ENCODE results near the gene HAVCR1. TPM values are rescaled to one million over a fixed set of nuclear protein-coding genes. Genes with fewer than 3 reads are reported as not detected.

Gene HAVCR1
- total RNA-seq, 3 donors from 2014 or later = 2.6 to 24.1 (median 3.9) TPM

DNA sequence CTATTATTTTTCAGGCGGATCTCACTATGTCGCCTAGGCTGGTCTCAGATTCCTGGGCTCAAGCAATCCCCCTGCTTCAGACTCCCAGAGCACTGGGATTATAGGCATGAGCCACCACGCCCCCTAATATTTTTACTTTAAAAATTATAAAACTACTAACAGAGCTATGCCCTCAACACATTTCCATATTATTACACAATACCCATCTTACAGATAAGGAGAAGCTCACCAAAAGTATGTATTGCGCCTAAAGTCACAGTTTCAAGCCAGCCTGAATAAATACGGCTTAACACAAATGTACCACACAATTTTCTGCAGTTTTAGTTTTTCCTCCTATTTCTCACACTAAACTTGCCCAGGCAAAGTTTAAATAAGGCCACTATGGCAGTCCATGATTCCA lies 9.9 kb upstream of the HAVCR1 start:
- Histone ChIP-seq H3K9me3 (no peaks in the 10 kb centered on the region), H3K36me3 (ENCODE audit: low read depth) (no peaks in the 10 kb centered on the region), H3K4me3 (no peak overlapping the region), H3K4me1 (ENCODE audit: low read depth) (peaks cover 13% of the 10 kb centered on the region)
- DNase-seq = no peak
- TF ChIP-seq CTCF (IDR thresholded peaks at IDR 0.05) = no peak
- ATAC-seq = no peak
- intact Hi-C loops (cut with DNase I, micrococcal nuclease) = no loop called here

DNA sequence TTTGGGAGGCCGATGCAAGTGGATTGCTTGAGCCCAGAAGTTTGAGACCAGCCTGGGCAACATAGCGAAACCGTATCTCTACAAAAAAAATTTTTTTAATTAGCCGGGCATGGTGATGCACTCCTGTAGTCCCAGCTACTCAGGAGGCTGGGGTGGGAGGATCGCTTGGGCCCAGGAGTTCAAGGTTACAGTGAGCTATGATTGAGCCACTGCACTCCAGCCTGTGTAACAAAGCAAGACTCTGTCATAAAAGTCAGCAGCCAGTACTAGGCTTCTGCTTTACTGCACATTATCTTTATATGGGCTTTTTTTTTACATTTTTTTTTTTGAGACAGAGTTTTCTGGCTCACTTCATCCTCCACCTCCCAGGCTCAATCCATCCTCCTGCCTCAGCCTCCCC lies 9.4 kb upstream of the HAVCR1 start:
- Histone ChIP-seq H3K4me1 (ENCODE audit: low read depth) (peaks cover 13% of the 10 kb centered on the region), H3K4me3 (no peak overlapping the region), H3K36me3 (ENCODE audit: low read depth) (no peaks in the 10 kb centered on the region), H3K9me3 (no peaks in the 10 kb centered on the region)
- intact Hi-C loops (cut with DNase I, micrococcal nuclease) = no loop called here
- TF ChIP-seq CTCF (IDR thresholded peaks at IDR 0.05) = no peak
- no peak for DNase-seq
- no peak for ATAC-seq

DNA sequence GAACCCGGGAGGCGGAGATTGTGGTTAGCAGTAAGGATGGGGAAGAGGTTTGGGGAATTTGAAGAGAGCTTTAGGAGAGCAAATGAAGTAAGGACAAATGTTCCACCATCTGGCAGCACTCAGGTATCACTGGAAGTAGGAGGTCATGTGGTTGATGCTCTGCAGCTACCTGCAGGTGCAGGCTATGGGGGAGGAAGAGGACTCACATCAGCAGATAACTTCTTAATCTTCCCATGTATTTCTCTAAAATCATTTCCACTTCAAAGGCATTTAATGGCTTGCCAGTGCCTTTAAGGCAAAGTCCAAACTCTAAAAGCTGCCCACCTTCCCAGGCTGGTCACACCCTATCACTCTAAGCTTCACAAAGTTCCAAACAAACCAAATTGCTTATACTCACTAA lies 8.1 kb upstream of the HAVCR1 start:
- TF ChIP-seq CTCF (IDR thresholded peaks at IDR 0.05) = no peak
- intact Hi-C loops (cut with DNase I, micrococcal nuclease) = no loop called here
- no peak for DNase-seq
- H3K4me3 ChIP-seq = no peak overlapping the region
- no peaks in the 10 kb centered on the region for H3K9me3 ChIP-seq
- no peaks in the 10 kb centered on the region for H3K36me3 ChIP-seq (ENCODE audit: low read depth)
- ATAC-seq = peak; percentile 18
- H3K4me1 ChIP-seq (ENCODE audit: low read depth) = peaks cover 13% of the 10 kb centered on the region

DNA sequence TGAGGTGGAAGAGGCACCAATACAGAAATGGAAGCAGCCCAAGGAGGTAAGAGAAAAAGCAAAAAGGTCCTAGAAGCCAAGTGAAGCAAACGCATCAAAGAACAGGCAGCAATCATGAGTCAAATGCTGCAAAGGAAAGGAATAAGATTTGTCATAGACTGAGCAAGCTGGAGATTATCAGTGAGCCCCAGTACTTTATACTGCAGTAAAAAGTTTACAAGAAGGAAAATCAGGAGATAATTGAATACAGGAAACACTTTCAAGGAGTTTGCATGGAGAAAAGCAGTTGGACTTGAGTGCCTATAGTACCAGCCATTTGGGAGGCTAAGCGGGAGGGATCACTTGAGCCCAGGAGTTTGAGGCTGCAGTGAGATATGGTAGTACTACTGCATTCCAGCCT lies 7.2 kb upstream of the HAVCR1 start:
- no peaks in the 10 kb centered on the region for H3K36me3 ChIP-seq (ENCODE audit: low read depth)
- ATAC-seq (peak; percentile 66), DNase-seq (no peak)
- no peaks in the 10 kb centered on the region for H3K9me3 ChIP-seq
- H3K4me1 ChIP-seq (ENCODE audit: low read depth) = peaks cover 13% of the 10 kb centered on the region
- intact Hi-C loops (cut with DNase I, micrococcal nuclease) = no loop called here
- no peak for TF ChIP-seq CTCF (IDR thresholded peaks at IDR 0.05)
- H3K4me3 ChIP-seq = no peak overlapping the region

- peak; percentile 61 for ATAC-seq
- no peaks in the 10 kb centered on the region for H3K36me3 ChIP-seq (ENCODE audit: low read depth)
- peaks cover 21% of the 10 kb centered on the region for H3K4me1 ChIP-seq (ENCODE audit: low read depth)
- DNase-seq = peak in 2 of 3 donors; percentile 47 to 58
- no peak overlapping the region for H3K4me3 ChIP-seq
- TF ChIP-seq CTCF (IDR thresholded peaks at IDR 0.05) = no peak
- H3K9me3 ChIP-seq = no peaks in the 10 kb centered on the region
- intact Hi-C loops (cut with DNase I, micrococcal nuclease) = no loop called here
Observed at GRCh38 chr5:157063776-157064430, 5.0 kb upstream of the HAVCR1 start.

DNA sequence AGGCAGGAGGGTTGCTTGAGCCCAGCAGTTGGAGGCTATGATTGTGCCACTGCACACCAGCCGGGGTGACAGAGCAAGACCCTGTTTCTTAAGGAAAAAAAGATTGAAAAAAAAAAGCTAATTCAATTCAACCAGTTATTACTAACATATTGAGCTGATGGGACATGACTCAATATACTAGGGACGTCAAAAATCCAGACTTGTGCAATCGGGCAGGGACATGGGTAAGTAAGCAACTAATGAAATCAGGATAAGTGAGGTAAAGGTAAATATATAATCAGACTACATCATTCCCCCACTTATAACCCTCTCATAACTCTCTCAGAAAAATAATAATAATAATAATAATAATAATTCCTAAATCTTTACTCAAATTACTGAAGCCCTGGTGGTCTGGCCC lies 975 bp upstream of the HAVCR1 start:
- TF ChIP-seq CTCF (IDR thresholded peaks at IDR 0.05) = no peak
- Histone ChIP-seq H3K4me1 (ENCODE audit: low read depth) (peaks cover 23% of the 10 kb centered on the region), H3K9me3 (no peaks in the 10 kb centered on the region), H3K36me3 (ENCODE audit: low read depth) (no peaks in the 10 kb centered on the region), H3K4me3 (no peak overlapping the region)
- ATAC-seq = no peak
- intact Hi-C loops (cut with DNase I, micrococcal nuclease) = no loop called here
- DNase-seq = no peak
